Liver (tissue), 9 donors: ENCODE results near the gene ANGPT4. TPM values are rescaled to one million over a fixed set of nuclear protein-coding genes. Genes with fewer than 3 reads are reported as not detected.
"Not testable (repeated sequence)": the region's sequence is repeated elsewhere in the genome, so short reads cannot be mapped to it uniquely, and the experiment has no call there.

ENCODE experiments used
- DNase-seq: peaks from one replicate; pipeline ENCODE4 v3.0.0-alpha.2; 2017; ENCODE audit warnings: low spot score
- H3K27ac ChIP-seq, 2 donors: one replicate each; pipeline ENCODE4 v1.7.0; 2013; ENCODE audit warnings: inconsistent platforms in 2 of 2, low read length in 2 of 2, control low read depth in 1 of 2, low read depth in 1 of 2, mild to moderate bottlenecking in 1 of 2
- H3K27me3 ChIP-seq, 4 donors: one replicate each; pipeline versions ENCODE4 v1.6.1 to v1.7.0; 2013; ENCODE audit warnings: low read length in 3 of 4, inconsistent platforms in 1 of 4, mild to moderate bottlenecking in 1 of 4, moderate library complexity in 1 of 4; ENCODE audit not compliant: control insufficient read depth in 4 of 4, insufficient read depth in 4 of 4
- H3K36me3 ChIP-seq, 4 donors: one replicate each; pipeline versions ENCODE4 v1.6.1 to v1.7.0; 2013; ENCODE audit warnings: low read length in 3 of 4, mild to moderate bottlenecking in 3 of 4, low read depth in 1 of 4, moderate library complexity in 1 of 4; ENCODE audit not compliant: control insufficient read depth in 4 of 4, insufficient read depth in 3 of 4
- H3K4me1 ChIP-seq, 4 donors: one replicate each; pipeline versions ENCODE4 v1.6.1 to v1.7.0; 2013; ENCODE audit warnings: low read length in 3 of 4, mild to moderate bottlenecking in 3 of 4, moderate library complexity in 1 of 4; ENCODE audit not compliant: control insufficient read depth in 4 of 4, insufficient read depth in 4 of 4
- H3K4me3 ChIP-seq, 3 donors: one replicate each; pipeline versions ENCODE4 v1.6.1 to v1.7.0; 2013; ENCODE audit warnings: low read length in 3 of 3, control low read depth in 1 of 3, low read depth in 1 of 3, mild to moderate bottlenecking in 1 of 3
- H3K9ac ChIP-seq, 2 donors: one replicate each; pipeline ENCODE4 v1.7.0; 2013; ENCODE audit warnings: low read length in 2 of 2, mild to moderate bottlenecking in 2 of 2, moderate library complexity in 2 of 2, control low read depth in 1 of 2, low read depth in 1 of 2
- H3K9me3 ChIP-seq, 4 donors: one replicate each; pipeline versions ENCODE4 v1.6.1 to v1.7.0; 2013; ENCODE audit warnings: low read length in 3 of 4; ENCODE audit not compliant: control insufficient read depth in 4 of 4
- EGR1 ChIP-seq, 2 donors: IDR thresholded peaks; 2 replicates each; pipeline ENCODE4 v1.6.1; 2016 to 2018; ENCODE audit warnings: antibody characterized with exemption in 2 of 2, low read depth in 2 of 2
- TAF1 ChIP-seq: conservative IDR thresholded peaks from 2 replicates; pipeline ENCODE4 v1.6.1; 2016; ENCODE audit warnings: antibody characterized with exemption, mild to moderate bottlenecking
- YY1 ChIP-seq: IDR thresholded peaks from 2 replicates; pipeline ENCODE4 v1.6.1; 2016; ENCODE audit warnings: antibody characterized with exemption, mild to moderate bottlenecking
- WGBS: extraction: QIAGEN DNeasy Blood & Tissue Kit; methylation state at CpG from one replicate; pipeline ENCODE4 v1.1.7; 2013; 5-methylcytosine and 5-hydroxymethylcytosine counted together
- polyA plus RNA-seq, 2 donors: library from polyadenylated mRNA; stranded (reverse) in 1 of 2; unstranded in 1 of 2; fragments of 200-250 nt in 1 of 2; fragments of >200 nt in 1 of 2; fragmentation: Nextera tagmentation in 1 of 2; extraction: Ambion mirVana in 1 of 2; gene quantifications; one replicate each; pipeline versions ENCODE4 v1.2.1 to v1.2.3, GENCODE V29; 2013 to 2015
- total RNA-seq, 2 donors: library from RNA; depleted of rRNA; stranded (reverse); fragments of >200 nt; gene quantifications; one replicate each; pipeline ENCODE4 v1.2.3, GENCODE V29; 2014
- TF ChIP-seq, protein P1 (sequence below): IDR thresholded peaks from 2 replicates; pipeline ENCODE4 v1.6.1; 2016; ENCODE audit warnings: antibody characterized with exemption, mild to moderate bottlenecking
- TF ChIP-seq, protein P2 (sequence below): IDR thresholded peaks from 2 replicates; pipeline ENCODE4 v1.6.1; 2016; ENCODE audit warnings: antibody characterized with exemption
- TF ChIP-seq, protein P3 (sequence below): IDR thresholded peaks from 2 replicates; pipeline ENCODE4 v1.6.1; 2016; ENCODE audit warnings: antibody characterized with exemption
- TF ChIP-seq, protein P4 (sequence below): IDR thresholded peaks from 2 replicates; pipeline ENCODE4 v1.6.1; 2016; ENCODE audit warnings: antibody characterized with exemption
- donor health status: healthy.
- donor health status: healthy.
- donor health status: healthy.
- donor health status: healthy.
- donor health status: healthy.

ANGPT4 gene
- total and polyA plus RNA-seq, 4 donors: 0.05 to 0.13 (median 0.08) TPM

GRCh38 chr20:855466-856360, 60.4 kb downstream of the ANGPT4 start:
- Histone ChIP-seq H3K27me3 (no peaks in the 10 kb centered on the region), H3K27ac (no peak overlapping the region), H3K9ac (no peak overlapping the region), H3K4me1 (no peaks in the 10 kb centered on the region), H3K4me3 (no peak overlapping the region), H3K9me3 (no peaks in the 10 kb centered on the region), H3K36me3 (peaks cover 0 to 2% (median 0%) of the 10 kb centered on the region in 4 donors)
- WGBS: 60% methylated on average over 11 of the region's 11 CpGs
- no peak for TF ChIP-seq YY1
- TF ChIP-seq, protein P1, sequence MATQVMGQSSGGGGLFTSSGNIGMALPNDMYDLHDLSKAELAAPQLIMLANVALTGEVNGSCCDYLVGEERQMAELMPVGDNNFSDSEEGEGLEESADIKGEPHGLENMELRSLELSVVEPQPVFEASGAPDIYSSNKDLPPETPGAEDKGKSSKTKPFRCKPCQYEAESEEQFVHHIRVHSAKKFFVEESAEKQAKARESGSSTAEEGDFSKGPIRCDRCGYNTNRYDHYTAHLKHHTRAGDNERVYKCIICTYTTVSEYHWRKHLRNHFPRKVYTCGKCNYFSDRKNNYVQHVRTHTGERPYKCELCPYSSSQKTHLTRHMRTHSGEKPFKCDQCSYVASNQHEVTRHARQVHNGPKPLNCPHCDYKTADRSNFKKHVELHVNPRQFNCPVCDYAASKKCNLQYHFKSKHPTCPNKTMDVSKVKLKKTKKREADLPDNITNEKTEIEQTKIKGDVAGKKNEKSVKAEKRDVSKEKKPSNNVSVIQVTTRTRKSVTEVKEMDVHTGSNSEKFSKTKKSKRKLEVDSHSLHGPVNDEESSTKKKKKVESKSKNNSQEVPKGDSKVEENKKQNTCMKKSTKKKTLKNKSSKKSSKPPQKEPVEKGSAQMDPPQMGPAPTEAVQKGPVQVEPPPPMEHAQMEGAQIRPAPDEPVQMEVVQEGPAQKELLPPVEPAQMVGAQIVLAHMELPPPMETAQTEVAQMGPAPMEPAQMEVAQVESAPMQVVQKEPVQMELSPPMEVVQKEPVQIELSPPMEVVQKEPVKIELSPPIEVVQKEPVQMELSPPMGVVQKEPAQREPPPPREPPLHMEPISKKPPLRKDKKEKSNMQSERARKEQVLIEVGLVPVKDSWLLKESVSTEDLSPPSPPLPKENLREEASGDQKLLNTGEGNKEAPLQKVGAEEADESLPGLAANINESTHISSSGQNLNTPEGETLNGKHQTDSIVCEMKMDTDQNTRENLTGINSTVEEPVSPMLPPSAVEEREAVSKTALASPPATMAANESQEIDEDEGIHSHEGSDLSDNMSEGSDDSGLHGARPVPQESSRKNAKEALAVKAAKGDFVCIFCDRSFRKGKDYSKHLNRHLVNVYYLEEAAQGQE: no peak
- TF ChIP-seq TAF1: no peak
- TF ChIP-seq, protein P2, sequence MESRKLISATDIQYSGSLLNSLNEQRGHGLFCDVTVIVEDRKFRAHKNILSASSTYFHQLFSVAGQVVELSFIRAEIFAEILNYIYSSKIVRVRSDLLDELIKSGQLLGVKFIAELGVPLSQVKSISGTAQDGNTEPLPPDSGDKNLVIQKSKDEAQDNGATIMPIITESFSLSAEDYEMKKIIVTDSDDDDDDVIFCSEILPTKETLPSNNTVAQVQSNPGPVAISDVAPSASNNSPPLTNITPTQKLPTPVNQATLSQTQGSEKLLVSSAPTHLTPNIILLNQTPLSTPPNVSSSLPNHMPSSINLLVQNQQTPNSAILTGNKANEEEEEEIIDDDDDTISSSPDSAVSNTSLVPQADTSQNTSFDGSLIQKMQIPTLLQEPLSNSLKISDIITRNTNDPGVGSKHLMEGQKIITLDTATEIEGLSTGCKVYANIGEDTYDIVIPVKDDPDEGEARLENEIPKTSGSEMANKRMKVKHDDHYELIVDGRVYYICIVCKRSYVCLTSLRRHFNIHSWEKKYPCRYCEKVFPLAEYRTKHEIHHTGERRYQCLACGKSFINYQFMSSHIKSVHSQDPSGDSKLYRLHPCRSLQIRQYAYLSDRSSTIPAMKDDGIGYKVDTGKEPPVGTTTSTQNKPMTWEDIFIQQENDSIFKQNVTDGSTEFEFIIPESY: no peak
- DNase-seq: no peak

- Histone ChIP-seq H3K4me1 (no peaks in the 10 kb centered on the region), H3K27ac (no peak overlapping the region), H3K9me3 (no peaks in the 10 kb centered on the region), H3K27me3 (no peaks in the 10 kb centered on the region), H3K4me3 (no peak overlapping the region), H3K9ac (no peak overlapping the region), H3K36me3 (peaks cover 0 to 2% (median 0%) of the 10 kb centered on the region in 4 donors)
- WGBS: 71% methylated on average over 6 of the region's 6 CpGs
- DNase-seq: no peak
- TF ChIP-seq EGR1 (IDR thresholded peaks at IDR 0.05; ENCODE audit: low read depth in 2 of 2): no peak
- TF ChIP-seq, protein P3, sequence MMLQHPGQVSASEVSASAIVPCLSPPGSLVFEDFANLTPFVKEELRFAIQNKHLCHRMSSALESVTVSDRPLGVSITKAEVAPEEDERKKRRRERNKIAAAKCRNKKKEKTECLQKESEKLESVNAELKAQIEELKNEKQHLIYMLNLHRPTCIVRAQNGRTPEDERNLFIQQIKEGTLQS: no peak
These were observed 61.5 kb downstream of the ANGPT4 start for GRCh38 chr20:854601-855000.

DNA sequence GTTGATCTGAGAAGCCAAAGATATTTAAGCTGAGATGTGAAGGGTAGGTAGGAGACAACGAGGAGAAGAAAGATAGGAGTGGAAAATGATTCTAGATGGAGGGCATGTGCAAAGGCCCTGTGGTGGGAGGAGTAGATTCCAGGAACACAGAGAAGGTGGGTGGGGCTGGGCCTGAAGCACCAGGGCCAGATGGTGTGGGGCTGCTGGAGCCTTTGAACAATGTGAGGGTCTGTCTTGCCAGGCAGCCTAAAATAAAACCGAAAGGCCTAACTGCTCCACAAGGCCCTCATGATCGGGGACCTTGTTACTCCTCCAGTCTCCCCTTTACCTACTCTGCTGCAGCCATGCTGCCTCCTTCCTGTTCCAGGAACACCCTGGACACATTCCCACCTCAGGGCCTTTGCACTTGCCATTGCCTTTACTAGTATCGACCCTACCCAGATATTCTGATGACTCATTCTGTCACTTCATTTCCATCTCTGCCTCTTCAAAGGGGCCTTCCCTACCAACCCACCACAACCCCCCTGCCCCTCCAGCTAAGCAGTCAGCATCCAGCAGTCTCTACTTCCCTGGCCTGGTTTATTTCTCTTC, 62.6 kb downstream of the ANGPT4 start:
- H3K27me3 ChIP-seq: no peaks in the 10 kb centered on the region
- TF ChIP-seq, protein P4, sequence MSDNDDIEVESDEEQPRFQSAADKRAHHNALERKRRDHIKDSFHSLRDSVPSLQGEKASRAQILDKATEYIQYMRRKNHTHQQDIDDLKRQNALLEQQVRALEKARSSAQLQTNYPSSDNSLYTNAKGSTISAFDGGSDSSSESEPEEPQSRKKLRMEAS: no peak
- H3K4me1 ChIP-seq: no peaks in the 10 kb centered on the region
- no peak for DNase-seq
- no peak overlapping the region for H3K4me3 ChIP-seq
- WGBS: 92% methylated on average over 4 of the region's 4 CpGs
- H3K9ac ChIP-seq: no peak overlapping the region
- no peaks in the 10 kb centered on the region for H3K9me3 ChIP-seq
- no peak overlapping the region for H3K27ac ChIP-seq
- peaks cover 0 to 2% (median 0%) of the 10 kb centered on the region in 4 donors for H3K36me3 ChIP-seq

- H3K9ac ChIP-seq, DNase-seq, H3K4me3 ChIP-seq, H3K27ac ChIP-seq, H3K9me3 ChIP-seq, H3K27me3 ChIP-seq, H3K36me3 ChIP-seq: not testable (repeated sequence)
- 95% methylated on average over 8 of the region's 8 CpGs for WGBS
- H3K4me1 ChIP-seq: peaks cover 0 to 14% (median 0%) of the 10 kb centered on the region in 4 donors
These were observed 67.4 kb downstream of the ANGPT4 start for GRCh38 chr20:848731-849130.
